ENCODE measurements around the gene KNSTRN. TPM values are rescaled to one million over a fixed set of nuclear protein-coding genes. Genes with fewer than 3 reads are reported as not detected.

KNSTRN gene
- total RNA-seq, 1 experiment from 2014 or later = 90.3 TPM

- DNase-seq (ENCODE audit: low spot score) = no peak
Measured at GRCh38 chr15:40397688-40398412, 15.3 kb downstream of the KNSTRN start.

- no peak for DNase-seq (ENCODE audit: low spot score)
Measured at GRCh38 chr15:40398413-40398873, 15.9 kb downstream of the KNSTRN start.

- no peak for DNase-seq (ENCODE audit: low spot score)
Measured at GRCh38 chr15:40399370-40399769, 16.8 kb downstream of the KNSTRN start.

GRCh38 chr15:40405501-40406381, 23.2 kb downstream of the KNSTRN start, which contains the start of gene IVD:
IVD (plus strand) TSS chr15:40405795; CDS start chr15:40405828, 33 bp downstream.
- peak; percentile 89 for DNase-seq (ENCODE audit: low spot score)

GRCh38 chr15:40407330-40407990, 24.9 kb downstream of the KNSTRN start:
- no peak for DNase-seq (ENCODE audit: low spot score)

- no peak for DNase-seq (ENCODE audit: low spot score)
Measured at GRCh38 chr15:40409366-40409765, 26.8 kb downstream of the KNSTRN start.

- DNase-seq (ENCODE audit: low spot score) = no peak
Measured at GRCh38 chr15:40410476-40410875, 28.0 kb downstream of the KNSTRN start.

- DNase-seq (ENCODE audit: low spot score) = no peak
Measured at GRCh38 chr15:40412095-40412759, 29.7 kb downstream of the KNSTRN start.

- no peak for DNase-seq (ENCODE audit: low spot score)
Measured at GRCh38 chr15:40413036-40413435, 30.5 kb downstream of the KNSTRN start.

GRCh38 chr15:40414816-40415215, 32.3 kb downstream of the KNSTRN start:
- DNase-seq (ENCODE audit: low spot score) = no peak

GRCh38 chr15:40415226-40415625, 32.7 kb downstream of the KNSTRN start:
- no peak for DNase-seq (ENCODE audit: low spot score)

GRCh38 chr15:40416056-40416455, 33.5 kb downstream of the KNSTRN start:
- DNase-seq (ENCODE audit: low spot score) = no peak

- DNase-seq (ENCODE audit: low spot score) = no peak
Measured at GRCh38 chr15:40418126-40418525, 35.6 kb downstream of the KNSTRN start.

- DNase-seq (ENCODE audit: low spot score) = no peak
Measured at GRCh38 chr15:40420071-40420713, 37.7 kb downstream of the KNSTRN start.

GRCh38 chr15:40420793-40421192, 38.3 kb downstream of the KNSTRN start:
- DNase-seq (ENCODE audit: low spot score) = no peak

GRCh38 chr15:40421246-40422157, 39.0 kb downstream of the KNSTRN start:
- no peak for DNase-seq (ENCODE audit: low spot score)

- DNase-seq (ENCODE audit: low spot score) = no peak
Measured at GRCh38 chr15:40424483-40425115, 42.1 kb downstream of the KNSTRN start.

- no peak for DNase-seq (ENCODE audit: low spot score)
Measured at GRCh38 chr15:40425681-40426080, 43.2 kb downstream of the KNSTRN start.

GRCh38 chr15:40427188-40427587, 44.7 kb downstream of the KNSTRN start:
- no peak for DNase-seq (ENCODE audit: low spot score)

GRCh38 chr15:40428185-40428584, 45.7 kb downstream of the KNSTRN start:
- no peak for DNase-seq (ENCODE audit: low spot score)

Data from H4 (cell line).